ENCODE measurements around the gene MRPL34.
"Not testable (repeated sequence)": the region's sequence is repeated elsewhere in the genome, so short reads cannot be mapped to it uniquely, and the experiment has no call there.

The MRPL34 gene

GRCh38 chr19:17305517-17306284 lies at the start of gene MRPL34:
MRPL34 (plus strand) TSS chr19:17305872; CDS start chr19:17305893, 21 bp downstream.
- ATAC-seq, result peak; percentile 69
- DNase-seq, result peak; percentile 95

DNA sequence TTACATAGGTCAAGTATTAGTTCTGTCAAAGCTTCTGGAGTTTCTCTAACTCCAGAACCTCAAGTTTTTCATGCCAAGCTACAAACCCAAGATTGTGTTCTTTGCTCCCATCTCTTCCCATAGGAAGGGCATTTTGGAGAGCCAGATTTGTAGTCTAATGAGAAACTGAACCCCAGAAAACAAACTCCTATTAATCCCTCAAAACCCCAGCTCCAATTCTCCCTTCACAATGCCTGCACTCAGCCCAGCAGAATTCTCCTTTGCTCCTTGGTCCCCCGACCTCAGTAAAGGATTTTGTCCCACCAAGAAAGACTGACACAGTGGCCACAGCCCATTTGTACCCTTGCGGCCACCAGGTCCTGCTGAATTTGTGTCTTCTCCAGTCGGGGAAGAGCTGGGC lies 49.5 kb upstream of the MRPL34 start:
- no peak for ATAC-seq

GRCh38 chr19:17259118-17259780 lies 46.4 kb upstream of the MRPL34 start:
- no peak for ATAC-seq
- no peak for DNase-seq

More for the DNA sequence above, 49.5 kb upstream of the MRPL34 start:
- DNase-seq, result no peak

GRCh38 chr19:17259934-17260333 lies 45.7 kb upstream of the MRPL34 start:
- DNase-seq (no peak), ATAC-seq (no peak)

GRCh38 chr19:17260842-17261325 lies 44.8 kb upstream of the MRPL34 start:
- peak; percentile 99 for ATAC-seq
- DNase-seq, result peak; percentile 93

DNA sequence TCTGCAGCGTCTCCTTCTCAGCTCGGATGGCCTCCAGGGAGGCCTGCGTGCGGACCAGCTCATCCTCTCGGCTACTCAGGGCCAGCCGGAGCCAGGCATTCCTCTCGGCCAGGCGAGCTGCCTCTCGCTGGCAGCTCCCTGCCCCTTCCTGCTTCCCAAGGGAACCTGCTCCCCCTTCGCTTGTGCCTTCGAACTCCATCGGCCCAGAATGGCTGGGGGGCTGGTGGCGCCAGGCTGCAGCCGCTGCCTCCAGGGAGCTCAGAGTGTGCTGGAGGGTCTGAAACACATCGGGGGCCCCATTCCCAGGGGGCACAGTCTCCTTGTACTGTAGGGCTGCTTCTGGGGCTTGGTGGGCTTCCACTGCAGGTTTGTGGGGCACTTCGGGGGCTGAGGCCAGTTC lies 43.1 kb upstream of the MRPL34 start:
- no peak for ATAC-seq
- DNase-seq, result no peak

DNA sequence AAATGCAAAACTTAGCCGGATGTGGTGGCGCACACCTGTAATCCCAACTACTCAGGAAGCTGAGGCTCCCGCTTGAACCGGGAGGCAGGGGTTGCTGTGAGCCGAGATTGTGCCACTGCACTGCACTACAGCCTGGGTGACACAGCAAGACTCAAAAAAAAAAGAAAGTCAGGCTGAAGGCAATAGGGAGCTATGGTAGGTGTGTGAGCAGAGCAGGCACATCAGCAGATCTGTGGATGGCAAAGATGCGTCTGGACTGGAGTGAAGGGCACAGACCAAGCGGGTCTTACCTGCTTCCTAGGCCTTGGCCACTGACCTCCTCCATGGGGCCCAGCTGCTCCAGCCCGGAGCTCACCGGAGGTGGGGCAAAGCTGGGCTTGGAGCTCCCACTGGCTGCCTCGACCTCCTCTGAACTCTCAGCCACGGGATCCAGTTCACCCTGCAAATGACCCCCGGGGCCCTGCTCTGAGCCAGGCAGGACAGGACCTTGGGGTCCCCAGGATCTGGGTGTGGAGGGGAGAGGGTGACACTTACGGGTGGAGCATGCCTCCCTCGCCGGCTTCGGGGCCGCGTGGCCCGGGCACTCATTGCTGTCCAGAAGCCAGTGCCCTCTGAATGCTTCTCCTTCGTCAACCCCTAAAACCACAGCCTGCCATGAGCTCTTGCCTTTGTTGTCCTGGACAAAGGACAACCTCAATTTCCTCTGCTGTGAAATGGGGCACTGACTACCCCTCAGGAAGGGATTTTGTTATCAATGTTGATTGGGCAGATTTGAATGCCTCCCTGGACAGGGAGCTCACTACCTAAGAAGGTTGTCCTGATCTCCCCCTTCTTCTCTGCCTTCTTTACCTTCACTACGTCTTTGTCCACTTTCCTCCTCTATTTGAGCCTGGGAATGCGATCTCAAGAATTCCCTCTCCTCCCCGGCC lies 41.7 kb upstream of the MRPL34 start:
- ATAC-seq (no peak), DNase-seq (no peak)

GRCh38 chr19:17264641-17264979 lies 41.1 kb upstream of the MRPL34 start, which contains the start of gene USHBP1:
USHBP1 (minus strand) TSS chr19:17264745; CDS start chr19:17264299, 446 bp downstream.
- ATAC-seq, result no peak
- no peak for DNase-seq

- ATAC-seq (no peak), DNase-seq (no peak)
Measured at GRCh38 chr19:17266026-17266425, 39.6 kb upstream of the MRPL34 start.

DNA sequence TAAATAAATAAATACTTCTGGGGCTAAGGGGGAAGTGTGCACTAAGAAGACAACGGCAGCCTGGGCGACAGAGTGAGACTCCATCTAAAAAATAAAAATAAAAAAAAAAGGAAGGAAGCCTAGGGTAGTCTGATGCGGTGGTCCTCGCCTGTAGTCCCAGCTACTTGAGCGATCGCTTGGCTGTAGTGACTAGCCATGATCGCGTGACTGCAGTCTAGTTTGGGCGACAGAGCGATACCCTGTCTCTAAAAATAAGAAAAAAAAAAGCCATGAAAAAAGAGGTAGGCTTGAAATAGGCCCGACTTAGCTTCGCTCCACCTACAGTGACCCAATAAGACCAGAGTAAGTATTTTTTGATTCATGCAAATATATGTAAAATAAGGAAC lies 39.1 kb upstream of the MRPL34 start:
- peak; percentile 0 for ATAC-seq
- DNase-seq, result no peak

DNA sequence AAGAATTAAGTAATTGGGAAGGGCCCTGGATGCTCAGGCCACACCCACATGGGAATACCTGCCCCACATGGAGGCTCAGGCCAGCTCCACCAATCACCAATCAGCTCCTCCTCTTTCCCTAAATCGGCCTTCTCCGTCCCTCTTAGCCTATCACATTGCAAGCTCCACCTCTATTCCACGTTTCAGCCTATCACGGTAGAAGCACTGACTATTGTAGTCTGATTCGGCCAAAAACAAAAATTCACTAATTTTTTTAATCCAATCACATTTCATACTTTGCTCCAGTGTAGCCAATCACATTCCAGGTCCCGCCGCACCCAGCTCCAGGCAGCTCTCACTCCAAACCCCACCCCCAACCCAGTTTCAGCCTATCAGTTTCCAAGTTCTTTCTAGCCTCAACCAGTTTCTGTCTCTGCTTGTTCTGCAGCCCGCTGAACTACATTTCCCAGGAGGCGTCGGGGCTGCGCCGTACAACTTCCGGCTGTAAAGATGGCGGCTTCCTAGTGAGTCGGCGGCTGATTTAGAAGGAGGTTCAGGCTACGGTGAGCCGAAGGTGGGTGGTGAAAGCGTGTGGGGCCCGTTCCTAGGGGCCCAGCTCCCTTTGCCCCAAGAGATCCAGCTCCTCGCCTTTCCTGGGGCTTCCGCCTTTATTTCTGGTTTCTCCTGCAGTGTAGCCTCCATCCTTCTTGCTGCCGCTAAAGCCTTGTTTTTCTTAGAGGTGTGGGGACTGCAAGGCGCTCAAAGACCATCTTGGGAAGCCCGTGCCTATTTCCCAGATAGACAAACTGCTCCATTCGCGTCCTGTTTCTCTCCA lies 38.5 kb upstream of the MRPL34 start, which contains the start of gene BABAM1:
Gene BABAM1 (plus strand): TSS at position 469 of the 814 bp plus-strand sequence. CDS start 1,364 bp downstream, outside the sequence.
- ATAC-seq, result peak; percentile 94
- DNase-seq, result peak; percentile 93

GRCh38 chr19:17268754-17269153 lies 36.9 kb upstream of the MRPL34 start:
- ATAC-seq (no peak), DNase-seq (no peak)

DNA sequence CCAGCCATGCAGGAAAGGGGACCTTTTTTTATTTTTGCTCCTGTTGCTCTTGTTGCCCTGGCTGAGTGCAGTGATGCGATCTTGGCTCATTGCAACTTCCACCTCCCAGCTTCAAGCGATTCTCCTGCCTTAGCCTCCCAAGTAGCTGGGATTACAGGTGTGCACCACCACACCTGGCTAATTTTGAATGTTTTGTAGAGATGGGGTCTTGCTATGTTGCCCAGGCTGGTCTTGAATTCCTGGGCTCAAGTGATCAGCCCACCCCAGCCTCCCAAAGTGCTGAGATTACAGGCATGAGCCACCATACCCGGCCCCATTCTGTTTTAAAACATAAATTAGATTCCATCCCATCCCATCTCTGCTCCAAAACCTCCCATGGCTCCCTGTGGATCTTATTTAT lies 30.8 kb upstream of the MRPL34 start:
- not testable (repeated sequence) for ATAC-seq, DNase-seq

- ATAC-seq, result no peak
- DNase-seq, result no peak
Measured at GRCh38 chr19:17275441-17276175, 30.1 kb upstream of the MRPL34 start.

GRCh38 chr19:17279436-17279835 lies 26.2 kb upstream of the MRPL34 start:
- DNase-seq (no peak), ATAC-seq (no peak)

DNA sequence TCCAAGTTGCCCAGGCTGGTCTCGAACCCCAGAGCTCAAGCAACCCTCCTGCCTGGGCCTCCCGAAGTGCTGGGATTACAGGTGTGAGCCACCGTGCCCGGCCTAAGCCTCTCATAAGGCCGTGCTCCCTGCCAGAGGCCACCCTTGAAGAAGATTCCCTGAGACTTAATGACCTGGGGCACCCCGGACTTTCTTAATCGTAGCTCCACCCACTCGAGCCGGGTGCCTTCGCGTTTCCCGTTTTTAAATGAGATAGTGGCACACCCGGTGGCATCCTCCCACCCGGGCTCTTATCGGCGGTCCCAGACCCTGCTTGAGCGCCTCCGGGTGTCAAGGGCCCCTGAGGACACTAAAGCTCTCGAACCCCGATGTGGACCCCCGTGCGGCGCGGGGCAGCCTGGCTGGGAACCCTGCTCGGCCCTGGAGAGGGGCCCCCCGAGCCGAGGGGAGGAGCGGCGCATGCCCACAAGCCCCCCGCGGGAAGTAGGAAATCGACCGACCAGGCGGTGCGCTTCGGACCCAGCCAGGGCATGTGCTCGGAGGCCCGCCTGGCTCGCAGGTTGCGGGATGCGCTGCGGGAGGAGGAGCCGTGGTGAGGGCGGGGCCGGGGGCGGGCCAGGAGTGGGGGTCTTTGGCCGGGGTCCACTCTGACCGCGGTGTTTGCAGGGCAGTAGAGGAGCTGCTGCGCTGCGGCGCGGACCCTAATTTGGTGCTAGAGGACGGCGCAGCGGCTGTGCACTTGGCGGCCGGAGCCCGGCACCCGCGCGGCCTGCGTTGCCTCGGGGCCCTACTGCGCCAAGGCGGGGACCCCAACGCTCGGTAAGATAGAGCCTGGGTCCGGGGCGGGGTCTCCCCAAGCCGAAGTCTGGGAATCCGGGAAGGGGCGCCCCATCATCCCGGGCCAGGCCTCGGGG lies 24.0 kb upstream of the MRPL34 start, which contains the start of gene ANKLE1:
Gene ANKLE1 (plus strand): TSS at position 511 of the 914 bp plus-strand sequence. CDS start 20 bp downstream, at position 531.
- DNase-seq, result peak; percentile 82
- peak; percentile 58 for ATAC-seq

GRCh38 chr19:17282488-17283125 lies 23.1 kb upstream of the MRPL34 start:
- ATAC-seq (peak; percentile 89), DNase-seq (peak; percentile 89)

DNA sequence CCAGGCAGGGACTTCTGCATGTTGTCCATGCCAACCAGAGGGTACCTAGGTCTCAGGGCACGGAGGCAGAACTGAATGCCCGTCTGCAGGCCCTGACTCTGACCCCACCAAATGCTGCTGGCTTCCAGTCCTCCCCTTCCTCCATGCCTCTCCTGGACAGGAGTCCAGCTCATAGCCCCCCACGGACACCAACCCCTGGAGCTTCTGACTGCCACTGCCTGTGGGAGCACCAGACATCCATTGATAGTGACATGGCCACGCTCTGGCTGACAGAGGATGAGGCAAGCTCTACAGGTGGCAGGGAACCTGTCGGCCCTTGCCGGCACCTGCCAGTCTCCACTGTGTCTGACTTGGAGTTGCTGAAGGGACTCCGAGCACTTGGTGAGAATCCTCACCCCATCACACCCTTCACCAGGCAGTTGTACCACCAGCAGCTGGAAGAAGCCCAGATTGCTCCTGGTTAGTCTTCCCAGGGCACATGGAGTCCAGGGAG lies 22.1 kb upstream of the MRPL34 start:
- no peak for ATAC-seq

More for the DNA sequence above, 22.1 kb upstream of the MRPL34 start:
- no peak for DNase-seq

Measured in stimulated activated naive CD8-positive, alpha-beta T cell treated with anti-CD3 and anti-CD28 coated beads, Interleukin-15, Interleukin-2, amounts not matched to agents 100 U/mL and 50 U/mL, for 24 hours (primary cell).